GM06990 (cell line): ENCODE measurements around the gene GPD1L.
"Not testable (repeated sequence)": the region's sequence is repeated elsewhere in the genome, so short reads cannot be mapped to it uniquely, and the experiment has no call there.

Experiments used
- DNase-seq: peaks from one replicate; pipeline ENCODE4 v3.0.0-alpha.2; 2011; ENCODE audit not compliant: insufficient read length; ENCODE audit errors: extremely low read depth
- H3K27me3 ChIP-seq: replicated peaks from 2 replicates; pipeline ENCODE4 v1.6.0; 2011; ENCODE audit warnings: low read length; ENCODE audit not compliant: control insufficient read depth, insufficient read depth
- H3K36me3 ChIP-seq: 2 replicates; pipeline ENCODE4 v1.5.1; 2011; ENCODE audit warnings: low read length; ENCODE audit not compliant: control insufficient read depth, insufficient read depth
- H3K4me3 ChIP-seq: replicated peaks from 2 replicates; pipeline ENCODE4 v1.5.1; 2011; ENCODE audit warnings: low read depth, mild to moderate bottlenecking, control low read depth, low read length
- CTCF ChIP-seq: IDR thresholded peaks from 2 replicates; pipeline ENCODE4 v1.5.1; 2011; ENCODE audit warnings: low read length, control low read depth, mild to moderate bottlenecking, inconsistent platforms; ENCODE audit not compliant: insufficient read depth, poor library complexity, severe bottlenecking

GPD1L gene

GRCh38 chr3:32186097-32186496 lies 79.7 kb downstream of the GPD1L start:
- Histone ChIP-seq H3K36me3 (no peaks in the 10 kb centered on the region), H3K4me3 (no peak overlapping the region), H3K27me3 (no peaks in the 10 kb centered on the region)
- no peak for DNase-seq
- TF ChIP-seq CTCF: no peak

- no peak overlapping the region for H3K4me3 ChIP-seq
- no peak for TF ChIP-seq CTCF
- H3K27me3 ChIP-seq: no peaks in the 10 kb centered on the region
- DNase-seq: no peak
- no peaks in the 10 kb centered on the region for H3K36me3 ChIP-seq
Measured at GRCh38 chr3:32186876-32187275, 80.5 kb downstream of the GPD1L start.

- TF ChIP-seq CTCF: no peak
- DNase-seq: no peak
- Histone ChIP-seq H3K27me3 (peaks cover 1% of the 10 kb centered on the region), H3K4me3 (no peak overlapping the region), H3K36me3 (no peaks in the 10 kb centered on the region)
Measured at GRCh38 chr3:32189693-32190092, 83.3 kb downstream of the GPD1L start.

- H3K4me3 ChIP-seq, DNase-seq, H3K27me3 ChIP-seq, H3K36me3 ChIP-seq: not testable (repeated sequence)
Measured at GRCh38 chr3:32190556-32190955, 84.1 kb downstream of the GPD1L start.

- peaks cover 1% of the 10 kb centered on the region for H3K27me3 ChIP-seq
Measured at GRCh38 chr3:32193101-32193500, 86.7 kb downstream of the GPD1L start.

GRCh38 chr3:32194653-32195052 lies 88.2 kb downstream of the GPD1L start:
- TF ChIP-seq CTCF: no peak
- H3K36me3 ChIP-seq: no peaks in the 10 kb centered on the region

More at GRCh38 chr3:32193101-32193500, 86.7 kb downstream of the GPD1L start:
- TF ChIP-seq CTCF: no peak
- Histone ChIP-seq H3K36me3 (no peaks in the 10 kb centered on the region), H3K4me3 (no peak overlapping the region)
- DNase-seq: no peak

More at GRCh38 chr3:32194653-32195052, 88.2 kb downstream of the GPD1L start:
- DNase-seq: no peak
- Histone ChIP-seq H3K4me3 (no peak overlapping the region), H3K27me3 (peaks cover 1% of the 10 kb centered on the region)
